ENCODE results near the gene PCP4.

The PCP4 gene

GRCh38 chr21:39924577-39925308 lies 57.5 kb downstream of the PCP4 start:
- no peak for DNase-seq

GRCh38 chr21:39927304-39927886 lies 60.2 kb downstream of the PCP4 start:
- DNase-seq: no peak

GRCh38 chr21:39932335-39932734 lies 65.1 kb downstream of the PCP4 start:
- no peak for DNase-seq

GRCh38 chr21:39934895-39935294 lies 67.7 kb downstream of the PCP4 start:
- DNase-seq: no peak

- no peak for DNase-seq
Measured at GRCh38 chr21:39935716-39936115, 68.5 kb downstream of the PCP4 start.

GRCh38 chr21:39938086-39938625 lies 70.9 kb downstream of the PCP4 start:
- DNase-seq: no peak

- DNase-seq: no peak
Measured at GRCh38 chr21:39946199-39946598, 79.0 kb downstream of the PCP4 start.

- no peak for DNase-seq
Measured at GRCh38 chr21:39947031-39947430, 79.8 kb downstream of the PCP4 start.

GRCh38 chr21:39951183-39952101 lies 84.2 kb downstream of the PCP4 start:
- DNase-seq: no peak

GRCh38 chr21:39952265-39952664 lies 85.0 kb downstream of the PCP4 start:
- DNase-seq: no peak

GRCh38 chr21:39954570-39954969 lies 87.3 kb downstream of the PCP4 start:
- no peak for DNase-seq

- DNase-seq: no peak
Measured at GRCh38 chr21:39955326-39955725, 88.1 kb downstream of the PCP4 start.

- no peak for DNase-seq
Measured at GRCh38 chr21:39956586-39956985, 89.3 kb downstream of the PCP4 start.

- no peak for DNase-seq
Measured at GRCh38 chr21:39958731-39959130, 91.5 kb downstream of the PCP4 start.

- DNase-seq: no peak
Measured at GRCh38 chr21:39961251-39961650, 94.0 kb downstream of the PCP4 start.

- no peak for DNase-seq
Measured at GRCh38 chr21:39965026-39965425, 97.8 kb downstream of the PCP4 start.

GRCh38 chr21:39966786-39967185 lies 99.5 kb downstream of the PCP4 start:
- DNase-seq: no peak

GRCh38 chr21:39968010-39968409 lies 100.8 kb downstream of the PCP4 start:
- no peak for DNase-seq

GRCh38 chr21:39969691-39970364 lies 102.6 kb downstream of the PCP4 start:
- DNase-seq: no peak

- no peak for DNase-seq
Measured at GRCh38 chr21:39971956-39972355, 104.7 kb downstream of the PCP4 start.

- no peak for DNase-seq
Measured at GRCh38 chr21:39972471-39972870, 105.2 kb downstream of the PCP4 start.

- no peak for DNase-seq
Measured at GRCh38 chr21:39972976-39973770, 105.9 kb downstream of the PCP4 start.
